Calu3 (cell line): Measurements from ENCODE around the gene CLIP2. TPM values are rescaled to one million over a fixed set of nuclear protein-coding genes. Genes with fewer than 3 reads are reported as not detected.

Source experiments
- BruUV-seq: library from RNA; stranded (reverse); fragments of 400-500 nt; replicated peaks from 2 replicates; lab custom pipeline; 2021; lab: Mats Ljungman, UMichigan
- CTCF ChIA-PET: fragments of 300-600 bp; sonication (Branson Sonifier 250); formaldehyde crosslinking; loops from one replicate; lab custom pipeline; 2022; ENCODE audit warnings: antibody characterized with exemption; lab: Charles Lee
- DNase-seq: peaks from one replicate; pipeline ENCODE4 v3.0.0; 2022
- H3K27ac Mint-ChIP-seq: one replicate; pipeline ENCODE4 v1.8.0; 2022; ENCODE audit warnings: mixed read lengths; ENCODE audit not compliant: unreplicated experiment
- H3K27me3 Mint-ChIP-seq: one replicate; pipeline ENCODE4 v1.8.0; 2022; ENCODE audit warnings: mixed read lengths; ENCODE audit not compliant: unreplicated experiment
- H3K36me3 Mint-ChIP-seq: one replicate; pipeline ENCODE4 v1.8.0; 2022; ENCODE audit warnings: mild to moderate bottlenecking, moderate library complexity, mixed read lengths; ENCODE audit not compliant: insufficient read depth, unreplicated experiment
- H3K4me1 Mint-ChIP-seq: one replicate; pipeline ENCODE4 v1.8.0; 2022; ENCODE audit warnings: mild to moderate bottlenecking, low read depth, mixed read lengths; ENCODE audit not compliant: unreplicated experiment
- H3K4me3 Mint-ChIP-seq: one replicate; pipeline ENCODE4 v1.8.0; 2022; ENCODE audit warnings: mild to moderate bottlenecking, low read depth, moderate library complexity, mixed read lengths; ENCODE audit not compliant: unreplicated experiment
- H3K9me3 Mint-ChIP-seq: one replicate; pipeline ENCODE4 v1.8.0; 2022; ENCODE audit warnings: low read depth, mixed read lengths; ENCODE audit not compliant: unreplicated experiment
- intact Hi-C: fragments of 100-400 bp; cut with micrococcal nuclease; formaldehyde crosslinking; loops from one replicate; pipeline ENCODE4 v1.10.0; 2022; ENCODE audit not compliant: unreplicated experiment
- total RNA-seq: library from RNA; stranded (reverse); gene quantifications from 2 replicates; pipeline ENCODE4 v1.2.3, GENCODE V29; 2022
- TF ChIP-seq, protein P1 (sequence below): fragments of 200-600 bp; IDR thresholded peaks from one replicate; pipeline ENCODE4 v1.8.0; 2022; ENCODE audit warnings: antibody characterized with exemption; ENCODE audit not compliant: unreplicated experiment

CLIP2 gene
- total RNA-seq, 1 experiment from 2014 or later, result 22.4 TPM

DNA sequence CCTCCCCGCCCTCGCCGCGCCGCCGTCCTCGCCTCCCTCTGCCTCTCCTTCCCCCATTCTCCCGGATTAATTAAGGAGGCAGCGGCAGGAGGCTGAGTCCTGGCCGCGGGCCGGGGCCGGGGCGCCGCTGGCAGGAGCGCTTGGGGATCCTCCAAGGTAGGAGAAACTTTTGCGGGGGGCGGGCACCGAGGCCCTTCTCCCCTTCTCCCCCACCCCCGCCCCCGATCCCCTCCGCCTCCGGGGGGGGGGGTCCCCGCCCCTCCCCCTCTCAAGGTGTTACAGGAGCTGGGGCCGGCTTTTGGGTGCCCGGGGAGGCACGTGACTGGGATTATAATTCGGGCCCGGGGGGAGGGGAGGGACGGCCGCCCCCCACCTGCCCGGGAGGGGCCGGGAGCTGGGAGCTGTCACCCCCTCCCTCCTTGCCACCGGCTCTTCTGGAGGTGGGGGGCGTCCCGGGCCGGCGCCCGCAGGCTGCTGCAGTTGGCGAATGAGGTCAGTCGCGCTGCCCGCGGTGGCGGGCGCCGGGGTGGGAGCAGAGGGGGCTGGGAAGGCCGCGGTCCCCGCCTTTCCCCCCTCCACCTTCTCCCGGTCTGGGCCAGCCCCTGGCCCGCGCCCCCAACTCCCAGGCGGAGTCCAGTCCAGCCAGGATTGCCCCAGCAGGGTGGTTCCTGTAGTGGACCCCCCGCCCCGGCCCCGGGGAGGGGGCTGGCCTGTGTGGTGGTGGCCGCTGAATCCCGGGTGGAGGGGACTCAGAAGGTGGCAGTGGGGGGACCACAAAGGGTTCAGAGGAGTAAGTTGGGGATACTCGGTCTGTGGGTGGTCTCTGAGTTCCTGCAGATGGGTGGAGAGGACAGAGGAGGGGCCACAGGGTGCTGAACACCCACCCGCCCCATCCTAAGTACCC lies 165.1 kb downstream of the CLIP2 start:
- H3K4me1 Mint-ChIP-seq, result no peaks in the 10 kb centered on the region
- H3K27me3 Mint-ChIP-seq, result peaks cover 5% of the 10 kb centered on the region
- TF ChIP-seq, protein P1, sequence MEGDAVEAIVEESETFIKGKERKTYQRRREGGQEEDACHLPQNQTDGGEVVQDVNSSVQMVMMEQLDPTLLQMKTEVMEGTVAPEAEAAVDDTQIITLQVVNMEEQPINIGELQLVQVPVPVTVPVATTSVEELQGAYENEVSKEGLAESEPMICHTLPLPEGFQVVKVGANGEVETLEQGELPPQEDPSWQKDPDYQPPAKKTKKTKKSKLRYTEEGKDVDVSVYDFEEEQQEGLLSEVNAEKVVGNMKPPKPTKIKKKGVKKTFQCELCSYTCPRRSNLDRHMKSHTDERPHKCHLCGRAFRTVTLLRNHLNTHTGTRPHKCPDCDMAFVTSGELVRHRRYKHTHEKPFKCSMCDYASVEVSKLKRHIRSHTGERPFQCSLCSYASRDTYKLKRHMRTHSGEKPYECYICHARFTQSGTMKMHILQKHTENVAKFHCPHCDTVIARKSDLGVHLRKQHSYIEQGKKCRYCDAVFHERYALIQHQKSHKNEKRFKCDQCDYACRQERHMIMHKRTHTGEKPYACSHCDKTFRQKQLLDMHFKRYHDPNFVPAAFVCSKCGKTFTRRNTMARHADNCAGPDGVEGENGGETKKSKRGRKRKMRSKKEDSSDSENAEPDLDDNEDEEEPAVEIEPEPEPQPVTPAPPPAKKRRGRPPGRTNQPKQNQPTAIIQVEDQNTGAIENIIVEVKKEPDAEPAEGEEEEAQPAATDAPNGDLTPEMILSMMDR, result no peak
- H3K4me3 Mint-ChIP-seq, result peak overlapping the region; percentile 70
- H3K9me3 Mint-ChIP-seq, result no peaks in the 10 kb centered on the region
- CTCF ChIA-PET, result no interaction called here
- DNase-seq, result no peak
- H3K36me3 Mint-ChIP-seq, result peaks cover 24% of the 10 kb centered on the region
- H3K27ac Mint-ChIP-seq, result no peak overlapping the region
- intact Hi-C loops, result no loop called here
- no TSS peak for BruUV-seq

DNA sequence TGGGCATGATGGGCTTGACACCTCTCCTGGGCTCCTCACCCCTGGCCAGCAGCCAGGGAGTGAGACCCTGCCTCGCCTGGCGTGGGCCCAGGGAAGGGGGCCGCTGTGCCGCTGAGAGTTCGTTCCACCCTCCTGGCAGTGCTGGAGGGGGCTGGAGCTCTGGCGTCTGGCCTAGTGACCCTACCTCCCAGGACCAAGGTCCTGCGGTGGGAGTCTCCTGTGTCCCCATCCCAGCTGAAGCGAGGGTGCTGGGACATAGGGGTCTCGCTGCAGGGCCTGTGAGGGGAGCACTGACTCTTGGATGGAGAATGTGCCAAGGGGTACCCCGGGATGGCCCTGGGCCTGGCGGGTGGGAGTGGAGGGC lies 165.7 kb downstream of the CLIP2 start:
- H3K9me3 Mint-ChIP-seq, result no peaks in the 10 kb centered on the region
- H3K27ac Mint-ChIP-seq, result no peak overlapping the region
- TF ChIP-seq, protein P1, result no peak
- intact Hi-C loops, result no loop called here
- no peaks in the 10 kb centered on the region for H3K4me1 Mint-ChIP-seq
- no TSS peak for BruUV-seq
- CTCF ChIA-PET, result interaction anchor here (0.6 kb wide), 1 partner anchor 13 kb away, joined by 3 read pairs; no protein-coding TSS in a partner anchor
- DNase-seq, result no peak
- H3K4me3 Mint-ChIP-seq, result peak overlapping the region; percentile 70
- no peaks in the 10 kb centered on the region for H3K27me3 Mint-ChIP-seq
- peaks cover 24% of the 10 kb centered on the region for H3K36me3 Mint-ChIP-seq

DNA sequence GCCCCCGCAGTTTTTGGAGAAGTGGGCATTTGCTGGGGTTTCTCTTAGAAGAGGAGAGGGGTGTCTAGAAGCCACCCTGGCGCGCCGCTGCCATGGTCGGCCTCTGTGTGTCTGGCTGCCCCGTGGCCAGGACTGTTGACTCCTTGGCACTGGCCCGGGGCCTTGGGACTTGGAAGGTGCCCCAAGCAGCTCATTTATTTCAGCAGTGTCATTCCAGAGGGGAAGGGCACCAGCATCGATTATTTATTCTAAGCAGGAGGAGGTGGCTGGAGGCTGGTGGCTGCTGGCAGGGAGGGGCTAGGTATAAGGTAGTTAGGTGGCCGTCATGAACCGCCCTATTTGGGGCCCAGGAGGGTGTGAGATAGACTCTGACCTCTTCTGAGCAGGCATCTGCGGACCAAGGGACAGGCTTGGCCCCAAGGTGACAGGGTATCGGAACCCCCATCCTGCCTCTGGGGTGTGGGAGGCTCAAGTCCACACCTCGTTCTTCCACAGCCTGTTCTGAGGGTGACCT lies 166.1 kb downstream of the CLIP2 start:
- DNase-seq, result peak; percentile 34
- Mint-ChIP-seq H3K4me1 (no peaks in the 10 kb centered on the region), H3K4me3 (peak overlapping the region; percentile 70), H3K27ac (no peak overlapping the region), H3K9me3 (no peaks in the 10 kb centered on the region), H3K27me3 (no peaks in the 10 kb centered on the region), H3K36me3 (peaks cover 24% of the 10 kb centered on the region)
- intact Hi-C loops, result no loop called here
- BruUV-seq, result TSS peak; percentile 32
- CTCF ChIA-PET, result interaction anchor here (0.6 kb wide), 1 partner anchor 13 kb away, joined by 3 read pairs; no protein-coding TSS in a partner anchor
- TF ChIP-seq, protein P1, result no peak

Other genes starting within 250 kb of the CLIP2 start
- 32.2 and 34.4 TPM in 2 replicates for gene LIMK1, start 205.6 kb upstream of the CLIP2 start, total RNA-seq
- gene EIF4H, start 115.1 kb upstream of the CLIP2 start, total RNA-seq, result 191 and 196 TPM in 2 replicates
- 0.90 and 0.95 TPM in 2 replicates for gene LAT2, start 79.4 kb upstream of the CLIP2 start, total RNA-seq
- gene RFC2, start 35.0 kb upstream of the CLIP2 start, total RNA-seq, result 32.5 and 38.6 TPM in 2 replicates
- 29.2 and 31.1 TPM in 2 replicates for gene GTF2IRD1, start 164.5 kb downstream of the CLIP2 start, total RNA-seq